Iris pigment epithelial cell (primary cell): ENCODE results near the gene NAA80.

Experiments used
- DNase-seq: peaks from one replicate; pipeline ENCODE4 v3.0.0-alpha.2; 2011; ENCODE audit warnings: low read depth

Gene NAA80

GRCh38 chr3:50298836-50299637 lies at the start of gene NAA80, which contains the start of gene HYAL3:
Gene NAA80, minus strand, starts transcription at chr3:50299405. Its CDS starts 1,942 bp downstream, at chr3:50297463.
Gene HYAL3, minus strand, starts transcription at chr3:50299405. Its CDS starts 3,803 bp downstream, at chr3:50295602.
- peak; percentile 100 for DNase-seq

GRCh38 chr3:50347187-50347813 lies 48.1 kb upstream of the NAA80 start:
- DNase-seq: peak; percentile 62

- no peak for DNase-seq
Measured at GRCh38 chr3:50345586-50346234, 46.5 kb upstream of the NAA80 start, which contains the start of gene ZMYND10. Gene ZMYND10, minus strand, starts transcription at chr3:50345732. Its CDS starts 153 bp downstream, at chr3:50345579.

- DNase-seq: no peak
Measured at GRCh38 chr3:50345008-50345407, 45.8 kb upstream of the NAA80 start.

- DNase-seq: no peak
Measured at GRCh38 chr3:50342813-50343633, 43.8 kb upstream of the NAA80 start.

- DNase-seq: no peak
Measured at GRCh38 chr3:50341996-50342650, 42.9 kb upstream of the NAA80 start.

GRCh38 chr3:50341537-50341936 lies 42.3 kb upstream of the NAA80 start:
- DNase-seq: no peak

- DNase-seq: peak; percentile 60
Measured at GRCh38 chr3:50340448-50341329, 41.5 kb upstream of the NAA80 start, which contains the start of gene RASSF1. Gene RASSF1, minus strand, starts transcription at chr3:50340836. Its CDS starts 31 bp downstream, at chr3:50340805.

- no peak for DNase-seq
Measured at GRCh38 chr3:50340147-50340447, 40.9 kb upstream of the NAA80 start.

- DNase-seq: peak; percentile 62
Measured at GRCh38 chr3:50339485-50340146, 40.4 kb upstream of the NAA80 start.

GRCh38 chr3:50338965-50339364 lies 39.8 kb upstream of the NAA80 start:
- DNase-seq: no peak

GRCh38 chr3:50337175-50337861 lies 38.1 kb upstream of the NAA80 start:
- peak; percentile 100 for DNase-seq

GRCh38 chr3:50336452-50337174 lies 37.4 kb upstream of the NAA80 start:
- peak; percentile 47 for DNase-seq

GRCh38 chr3:50334339-50335075 lies 35.3 kb upstream of the NAA80 start:
- no peak for DNase-seq

- peak; percentile 87 for DNase-seq
Measured at GRCh38 chr3:50333744-50334328, 34.6 kb upstream of the NAA80 start.

- DNase-seq: no peak
Measured at GRCh38 chr3:50331364-50331907, 32.2 kb upstream of the NAA80 start.

- no peak for DNase-seq
Measured at GRCh38 chr3:50330330-50330729, 31.1 kb upstream of the NAA80 start.
